ENCODE results near the gene CCSER2.

Gene CCSER2

GRCh38 chr10:84549368-84550165 lies 221.2 kb downstream of the CCSER2 start:
- DNase-seq (ENCODE audit: low spot score): no peak
- H3K4me3 ChIP-seq: no peak overlapping the region
- H3K27ac ChIP-seq: no peak overlapping the region
- no peak for TF ChIP-seq CTCF (IDR thresholded peaks at IDR 0.05)

DNA sequence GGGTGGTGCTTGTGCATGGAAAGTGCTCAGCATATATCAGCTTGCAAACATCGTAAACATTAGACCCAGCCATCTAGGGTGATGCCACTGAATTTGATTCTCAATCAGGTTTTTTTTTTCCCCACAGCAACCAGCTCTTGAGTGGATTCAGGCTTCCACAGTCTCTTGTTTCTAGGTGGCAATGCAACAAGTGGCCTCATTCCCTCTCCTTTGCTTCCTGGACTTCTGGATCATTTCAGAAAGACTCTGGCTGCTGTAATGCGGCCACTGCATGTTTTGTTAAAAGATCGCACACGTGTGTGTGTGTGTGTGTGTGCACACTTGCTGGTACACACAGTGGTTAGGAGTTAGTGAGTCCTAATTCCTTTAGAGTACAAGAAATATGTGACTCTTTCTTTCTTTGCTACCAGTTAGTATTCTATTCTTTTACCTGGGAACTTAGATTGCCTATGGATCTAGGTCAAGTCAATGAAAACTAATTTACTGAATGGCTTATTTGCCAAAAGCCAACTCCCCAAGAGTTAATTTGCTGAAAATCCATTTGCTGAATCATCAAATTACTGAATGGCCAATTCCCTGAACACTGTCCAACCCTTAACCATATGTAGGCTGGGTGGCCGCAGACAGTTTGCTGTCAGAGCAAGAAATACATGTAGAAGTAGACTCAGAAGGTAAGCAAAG lies 222.5 kb downstream of the CCSER2 start:
- H3K4me3 ChIP-seq: no peak overlapping the region
- no peak overlapping the region for H3K27ac ChIP-seq
- no peak for TF ChIP-seq CTCF (IDR thresholded peaks at IDR 0.05)
- DNase-seq (ENCODE audit: low spot score): no peak

- no peak overlapping the region for H3K27ac ChIP-seq
- DNase-seq (ENCODE audit: low spot score): no peak
- TF ChIP-seq CTCF (IDR thresholded peaks at IDR 0.05): no peak
- no peak overlapping the region for H3K4me3 ChIP-seq
Observed at GRCh38 chr10:84551437-84552120, 223.2 kb downstream of the CCSER2 start.

GRCh38 chr10:84552478-84552877 lies 224.1 kb downstream of the CCSER2 start:
- DNase-seq (ENCODE audit: low spot score): no peak
- Histone ChIP-seq H3K27ac (no peak overlapping the region), H3K4me3 (no peak overlapping the region)
- no peak for TF ChIP-seq CTCF (IDR thresholded peaks at IDR 0.05)

GRCh38 chr10:84562592-84562991 lies 234.2 kb downstream of the CCSER2 start:
- no peak for TF ChIP-seq CTCF (IDR thresholded peaks at IDR 0.05)
- no peak overlapping the region for H3K27ac ChIP-seq
- no peak overlapping the region for H3K4me3 ChIP-seq
- no peak for DNase-seq (ENCODE audit: low spot score)

- H3K4me3 ChIP-seq: no peak overlapping the region
- no peak for DNase-seq (ENCODE audit: low spot score)
- H3K27ac ChIP-seq: no peak overlapping the region
- no peak for TF ChIP-seq CTCF (IDR thresholded peaks at IDR 0.05)
Observed at GRCh38 chr10:84563355-84563754, 235.0 kb downstream of the CCSER2 start.
